ENCODE data around the gene JPH4.

Gene JPH4

GRCh38 chr14:23577710-23578392 is 739 bp downstream of the JPH4 start:
- Histone ChIP-seq H3K27ac (ENCODE audit: low read depth, low read length, severe bottlenecking) (no peak overlapping the region), H3K4me3 (ENCODE audit: extremely low read depth, insufficient read depth, low read length, poor library complexity, severe bottlenecking) (peak overlapping the region; percentile 34), H3K4me1 (ENCODE audit: control insufficient read depth, insufficient read depth, low read length, poor library complexity, severe bottlenecking) (peaks cover 4% of the 10 kb centered on the region), H3K36me3 (ENCODE audit: control insufficient read depth, insufficient read depth, low read length) (no peaks in the 10 kb centered on the region), H3K9me3 (ENCODE audit: control insufficient read depth, low read length) (no peaks in the 10 kb centered on the region)
- 1 to 3% methylated on average over 5 to 13 of the region's 24 CpGs for WGBS, 2 experiments (ENCODE audit: insufficient coverage in 2 of 2)

- WGBS, 2 experiments (ENCODE audit: insufficient coverage in 2 of 2): 6 to 7% methylated on average over 46 to 56 of the region's 67 CpGs
- no peak overlapping the region for H3K27ac ChIP-seq (ENCODE audit: low read depth, low read length, severe bottlenecking)
- peak overlapping the region; percentile 34 for H3K4me3 ChIP-seq (ENCODE audit: extremely low read depth, insufficient read depth, low read length, poor library complexity, severe bottlenecking)
- H3K36me3 ChIP-seq (ENCODE audit: control insufficient read depth, insufficient read depth, low read length): no peaks in the 10 kb centered on the region
- H3K9me3 ChIP-seq (ENCODE audit: control insufficient read depth, low read length): no peaks in the 10 kb centered on the region
- peaks cover 11% of the 10 kb centered on the region for H3K4me1 ChIP-seq (ENCODE audit: control insufficient read depth, insufficient read depth, low read length, poor library complexity, severe bottlenecking)
Measured at GRCh38 chr14:23577004-23577681, 1.4 kb downstream of the JPH4 start.

- Histone ChIP-seq H3K4me1 (ENCODE audit: control insufficient read depth, insufficient read depth, low read length, poor library complexity, severe bottlenecking) (peaks cover 14% of the 10 kb centered on the region), H3K4me3 (ENCODE audit: extremely low read depth, insufficient read depth, low read length, poor library complexity, severe bottlenecking) (no peak overlapping the region), H3K36me3 (ENCODE audit: control insufficient read depth, insufficient read depth, low read length) (no peaks in the 10 kb centered on the region), H3K27ac (ENCODE audit: low read depth, low read length, severe bottlenecking) (no peak overlapping the region), H3K9me3 (ENCODE audit: control insufficient read depth, low read length) (no peaks in the 10 kb centered on the region)
- 89 to 96% methylated on average over 3 to 5 of the region's 5 CpGs for WGBS, 2 experiments (ENCODE audit: insufficient coverage in 2 of 2)
Measured at GRCh38 chr14:23573384-23574015, 5.1 kb downstream of the JPH4 start.

- H3K27ac ChIP-seq (ENCODE audit: low read depth, low read length, severe bottlenecking): no peak overlapping the region
- H3K4me3 ChIP-seq (ENCODE audit: extremely low read depth, insufficient read depth, low read length, poor library complexity, severe bottlenecking): no peak overlapping the region
- H3K9me3 ChIP-seq (ENCODE audit: control insufficient read depth, low read length): no peaks in the 10 kb centered on the region
- H3K4me1 ChIP-seq (ENCODE audit: control insufficient read depth, insufficient read depth, low read length, poor library complexity, severe bottlenecking): peaks cover 20% of the 10 kb centered on the region
- no peaks in the 10 kb centered on the region for H3K36me3 ChIP-seq (ENCODE audit: control insufficient read depth, insufficient read depth, low read length)
- WGBS, 2 experiments (ENCODE audit: insufficient coverage in 2 of 2): 49 to 63% methylated on average over 2 to 3 of the region's 4 CpGs
Measured at GRCh38 chr14:23572836-23573235, 5.8 kb downstream of the JPH4 start.

GRCh38 chr14:23572524-23572828 is 6.1 kb downstream of the JPH4 start:
- peaks cover 20% of the 10 kb centered on the region for H3K4me1 ChIP-seq (ENCODE audit: control insufficient read depth, insufficient read depth, low read length, poor library complexity, severe bottlenecking)
- 78 to 85% methylated on average over 4 of the region's 4 CpGs for WGBS, 2 experiments (ENCODE audit: insufficient coverage in 2 of 2)
- no peaks in the 10 kb centered on the region for H3K36me3 ChIP-seq (ENCODE audit: control insufficient read depth, insufficient read depth, low read length)
- H3K27ac ChIP-seq (ENCODE audit: low read depth, low read length, severe bottlenecking): no peak overlapping the region
- H3K4me3 ChIP-seq (ENCODE audit: extremely low read depth, insufficient read depth, low read length, poor library complexity, severe bottlenecking): no peak overlapping the region
- H3K9me3 ChIP-seq (ENCODE audit: control insufficient read depth, low read length): no peaks in the 10 kb centered on the region

- Histone ChIP-seq H3K36me3 (ENCODE audit: control insufficient read depth, insufficient read depth, low read length) (no peaks in the 10 kb centered on the region), H3K27ac (ENCODE audit: low read depth, low read length, severe bottlenecking) (no peak overlapping the region), H3K4me1 (ENCODE audit: control insufficient read depth, insufficient read depth, low read length, poor library complexity, severe bottlenecking) (peaks cover 20% of the 10 kb centered on the region), H3K4me3 (ENCODE audit: extremely low read depth, insufficient read depth, low read length, poor library complexity, severe bottlenecking) (no peak overlapping the region), H3K9me3 (ENCODE audit: control insufficient read depth, low read length) (no peaks in the 10 kb centered on the region)
- 77 to 83% methylated on average over 9 to 14 of the region's 14 CpGs for WGBS, 2 experiments (ENCODE audit: insufficient coverage in 2 of 2)
Measured at GRCh38 chr14:23571701-23572523, 6.7 kb downstream of the JPH4 start.

- WGBS, 2 experiments (ENCODE audit: insufficient coverage in 2 of 2): 92 to 93% methylated on average over 17 to 20 of the region's 23 CpGs
- Histone ChIP-seq H3K36me3 (ENCODE audit: control insufficient read depth, insufficient read depth, low read length) (peaks cover under 1% of the 10 kb centered on the region), H3K9me3 (ENCODE audit: control insufficient read depth, low read length) (no peaks in the 10 kb centered on the region), H3K27ac (ENCODE audit: low read depth, low read length, severe bottlenecking) (no peak overlapping the region), H3K4me3 (ENCODE audit: extremely low read depth, insufficient read depth, low read length, poor library complexity, severe bottlenecking) (no peak overlapping the region), H3K4me1 (ENCODE audit: control insufficient read depth, insufficient read depth, low read length, poor library complexity, severe bottlenecking) (peaks cover 20% of the 10 kb centered on the region)
Measured at GRCh38 chr14:23570806-23571483, 7.6 kb downstream of the JPH4 start.

- H3K27ac ChIP-seq (ENCODE audit: low read depth, low read length, severe bottlenecking): no peak overlapping the region
- 60 to 77% methylated on average over 4 to 6 of the region's 7 CpGs for WGBS, 2 experiments (ENCODE audit: insufficient coverage in 2 of 2)
- no peak overlapping the region for H3K4me3 ChIP-seq (ENCODE audit: extremely low read depth, insufficient read depth, low read length, poor library complexity, severe bottlenecking)
- H3K9me3 ChIP-seq (ENCODE audit: control insufficient read depth, low read length): no peaks in the 10 kb centered on the region
- H3K36me3 ChIP-seq (ENCODE audit: control insufficient read depth, insufficient read depth, low read length): peaks cover 10% of the 10 kb centered on the region
- H3K4me1 ChIP-seq (ENCODE audit: control insufficient read depth, insufficient read depth, low read length, poor library complexity, severe bottlenecking): peaks cover 20% of the 10 kb centered on the region
Measured at GRCh38 chr14:23569443-23570151, 9.0 kb downstream of the JPH4 start.

- Histone ChIP-seq H3K4me3 (ENCODE audit: extremely low read depth, insufficient read depth, low read length, poor library complexity, severe bottlenecking) (no peak overlapping the region), H3K9me3 (ENCODE audit: control insufficient read depth, low read length) (no peaks in the 10 kb centered on the region), H3K4me1 (ENCODE audit: control insufficient read depth, insufficient read depth, low read length, poor library complexity, severe bottlenecking) (peaks cover 20% of the 10 kb centered on the region), H3K36me3 (ENCODE audit: control insufficient read depth, insufficient read depth, low read length) (peaks cover 18% of the 10 kb centered on the region), H3K27ac (ENCODE audit: low read depth, low read length, severe bottlenecking) (no peak overlapping the region)
- WGBS, 2 experiments (ENCODE audit: insufficient coverage in 2 of 2): 58% methylated on average over 2 of the region's 6 CpGs; no CpG with 5 or more reads in 1 of the 2 experiments
Measured at GRCh38 chr14:23568600-23569331, 9.8 kb downstream of the JPH4 start.
